Measurements from ENCODE around the gene DENND1C.

DENND1C gene

GRCh38 chr19:6476896-6477431 is 4.6 kb downstream of the DENND1C start:
- no peak for DNase-seq

DNA sequence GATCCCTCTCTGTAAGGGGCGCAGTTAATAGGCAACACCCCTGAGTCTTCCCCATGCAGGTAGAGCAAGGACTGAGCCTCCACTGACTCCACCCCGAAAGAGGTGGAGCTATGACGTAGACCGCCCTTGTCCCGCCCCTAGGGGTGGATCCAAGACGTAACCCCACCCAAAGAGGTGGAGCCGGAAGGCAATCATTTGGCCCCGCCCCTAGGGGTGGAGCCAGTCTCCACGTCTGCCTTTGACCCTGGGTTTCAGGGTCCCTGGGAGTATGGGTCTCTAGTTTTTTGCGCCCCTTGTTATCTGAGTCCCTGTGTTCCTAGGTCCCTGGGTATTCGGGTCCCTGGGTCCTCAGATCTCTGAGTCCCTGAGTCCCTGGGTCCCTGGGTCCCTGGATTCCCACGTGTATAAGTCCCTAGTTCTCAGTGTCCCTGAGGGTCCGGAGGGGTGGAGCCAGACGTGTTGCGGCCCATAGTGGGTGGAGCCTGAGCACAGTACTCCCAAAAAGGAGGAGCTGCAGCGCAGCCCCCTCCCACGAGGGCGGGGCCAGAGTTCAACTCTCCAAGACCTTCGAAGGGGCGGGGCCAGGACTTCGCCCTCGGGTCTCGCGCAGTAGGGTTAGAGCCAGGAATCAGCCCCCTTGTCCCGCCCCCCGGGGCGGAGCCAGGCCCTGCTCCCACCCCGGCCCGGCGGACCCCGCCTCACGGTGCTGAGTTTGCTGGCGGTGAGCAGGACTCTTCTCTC is 5.3 kb downstream of the DENND1C start:
- peak; percentile 84 for DNase-seq

- DNase-seq, result no peak
These were observed 6.1 kb downstream of the DENND1C start for GRCh38 chr19:6475321-6476108.

DNA sequence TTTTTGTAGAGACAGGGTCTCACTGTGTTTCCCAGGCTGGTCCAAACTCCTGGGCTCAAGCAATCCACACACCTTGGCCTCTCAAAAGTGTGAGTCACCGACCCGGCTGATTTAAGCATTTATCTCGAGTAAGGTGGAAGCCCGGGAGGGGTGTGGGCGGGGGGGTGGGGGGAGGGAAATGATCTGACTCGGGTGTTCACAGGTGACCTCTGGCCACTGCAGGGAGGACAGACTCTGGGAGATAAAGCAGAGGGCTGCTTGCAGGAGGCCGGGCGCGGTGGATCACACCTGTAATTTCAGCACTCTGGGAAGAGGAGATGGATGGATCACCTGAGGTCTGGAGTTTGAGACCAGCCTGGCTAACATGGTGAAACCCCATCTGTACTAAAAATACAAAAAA is 7.9 kb downstream of the DENND1C start:
- no peak for DNase-seq

GRCh38 chr19:6472713-6473112 is 8.9 kb downstream of the DENND1C start:
- no peak for DNase-seq

DNA sequence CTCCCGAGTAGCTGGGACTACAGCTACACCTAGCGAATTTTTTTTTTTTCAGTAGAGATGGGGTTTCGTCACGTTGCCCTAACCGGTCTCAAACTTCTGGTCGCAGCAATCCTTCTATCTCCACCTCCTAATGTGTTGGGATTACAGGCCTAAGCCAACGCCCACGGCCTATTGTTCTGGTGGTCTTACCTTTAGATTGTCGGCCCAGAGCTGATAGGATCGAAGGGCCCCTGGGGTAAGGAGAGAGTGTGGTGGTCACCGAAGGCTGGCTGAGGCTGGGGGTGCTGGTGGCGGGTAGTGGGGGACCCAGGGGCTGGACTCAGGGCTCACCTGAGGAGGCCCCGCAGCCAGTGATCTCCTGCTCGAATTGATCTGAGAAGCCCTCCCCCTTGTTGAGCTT is 10.5 kb downstream of the DENND1C start:
- no peak for DNase-seq

- no peak for DNase-seq
These were observed 11.4 kb downstream of the DENND1C start for GRCh38 chr19:6470173-6470572.

- no peak for DNase-seq
These were observed 14.2 kb downstream of the DENND1C start for GRCh38 chr19:6467384-6467783.

DNA sequence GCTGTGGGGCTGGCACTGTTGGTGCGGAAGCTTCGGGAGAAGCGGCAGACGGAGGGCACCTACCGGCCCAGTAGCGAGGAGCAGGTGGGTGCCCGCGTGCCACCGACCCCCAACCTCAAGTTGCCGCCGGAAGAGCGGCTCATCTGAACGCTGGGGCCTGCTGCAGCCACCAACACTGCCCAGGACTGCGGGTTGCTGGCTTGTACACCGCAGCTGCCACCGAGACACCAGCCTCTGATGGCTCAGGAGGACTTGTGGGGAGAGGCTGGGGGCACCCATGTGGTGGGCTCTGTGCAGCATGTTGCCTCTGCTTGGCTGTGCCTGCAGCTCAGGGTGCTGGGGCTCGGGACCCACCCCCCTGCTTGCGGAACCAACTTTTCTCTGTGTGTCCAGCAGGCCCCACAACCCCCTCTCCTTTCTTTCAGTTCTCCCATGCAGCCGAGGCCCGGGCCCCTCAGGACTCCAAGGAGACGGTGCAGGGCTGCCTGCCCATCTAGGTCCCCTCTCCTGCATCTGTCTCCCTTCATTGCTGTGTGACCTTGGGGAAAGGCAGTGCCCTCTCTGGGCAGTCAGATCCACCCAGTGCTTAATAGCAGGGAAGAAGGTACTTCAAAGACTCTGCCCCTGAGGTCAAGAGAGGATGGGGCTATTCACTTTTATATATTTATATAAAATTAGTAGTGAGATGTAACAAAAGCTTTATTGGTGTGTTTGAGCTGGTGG is 14.9 kb downstream of the DENND1C start:
- DNase-seq, result no peak

DNA sequence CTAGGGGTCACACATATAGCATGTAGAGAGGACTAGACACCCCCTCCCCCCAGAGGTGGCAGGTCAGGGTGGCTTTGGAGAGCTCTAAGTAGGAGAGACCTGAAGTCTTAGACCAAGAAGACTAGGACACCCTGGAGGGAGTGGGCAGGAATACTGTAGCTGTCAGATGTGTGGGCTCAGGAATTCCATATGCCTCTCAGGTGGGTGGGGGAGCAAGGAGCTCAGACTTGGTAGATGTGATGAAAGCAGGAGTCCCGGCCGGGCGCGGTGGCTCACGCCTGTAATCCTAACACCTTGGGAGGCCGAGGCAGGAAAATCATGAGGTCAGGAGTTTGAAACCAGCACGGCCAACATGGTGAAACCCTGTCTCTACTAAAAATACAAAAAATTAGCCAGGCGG is 15.9 kb downstream of the DENND1C start:
- no peak for DNase-seq

DNA sequence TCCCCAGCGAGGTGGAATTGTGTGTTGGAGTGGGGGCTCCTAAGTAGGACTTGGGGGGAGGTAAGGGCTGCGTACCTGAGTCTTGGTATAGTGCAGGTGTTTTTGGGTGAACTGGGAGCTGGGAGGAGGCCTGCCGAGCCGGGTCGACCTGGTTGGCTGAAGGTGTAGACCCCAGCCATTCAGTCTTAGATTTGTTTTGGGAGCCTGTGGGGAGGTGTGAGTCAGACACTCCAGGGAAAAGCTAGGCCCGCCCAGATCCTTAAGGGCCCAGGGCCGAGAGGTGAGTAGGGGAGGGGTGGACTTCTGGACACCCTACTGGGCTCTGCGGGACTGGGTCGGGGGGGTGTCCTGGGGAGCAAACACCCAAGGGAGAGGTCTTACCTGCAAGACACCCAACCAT is 16.6 kb downstream of the DENND1C start:
- DNase-seq, result no peak

GRCh38 chr19:6464070-6464873 is 17.3 kb downstream of the DENND1C start, which contains the start of gene CRB3:
TSS of gene CRB3 (plus strand) at chr19:6464271. CDS start at chr19:6464702, 431 bp downstream.
- peak; percentile 53 for DNase-seq

GRCh38 chr19:6460099-6460884 is 21.3 kb downstream of the DENND1C start:
- DNase-seq, result peak; percentile 99

GRCh38 chr19:6459262-6460098 is 22.1 kb downstream of the DENND1C start, which contains the start of gene SLC25A23:
TSS of gene SLC25A23 (minus strand) at chr19:6459792. CDS start at chr19:6459628, 164 bp downstream.
- DNase-seq, result peak; percentile 70

DNA sequence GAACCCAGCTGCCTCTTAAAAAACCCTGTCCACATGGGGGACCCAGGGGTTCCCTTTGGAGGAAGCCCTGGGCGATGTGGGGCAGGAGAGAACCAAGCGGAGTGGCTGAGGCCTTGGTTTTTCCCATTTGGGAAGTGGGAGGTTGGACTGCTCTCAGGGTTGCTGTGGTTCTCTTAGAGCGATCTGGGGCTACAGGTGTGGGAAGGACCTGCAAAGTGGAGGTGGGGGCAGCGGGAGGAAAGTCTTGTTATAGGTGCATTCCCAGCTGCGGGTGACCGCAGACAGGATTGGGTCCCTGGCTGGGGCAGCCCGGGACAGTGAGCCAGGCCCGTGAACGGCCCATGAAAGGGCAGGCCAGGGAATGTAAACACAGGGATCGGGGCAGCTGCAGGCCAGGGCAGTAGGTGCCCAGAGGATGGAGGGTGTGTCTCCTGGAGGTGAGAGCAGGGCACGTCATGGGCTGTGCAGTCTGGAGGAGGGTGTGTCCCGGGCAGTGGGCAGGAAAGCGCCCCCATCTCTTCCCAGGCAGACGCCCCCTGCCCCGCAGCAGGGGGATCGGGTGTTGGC is 22.8 kb downstream of the DENND1C start:
- DNase-seq, result no peak

DNA sequence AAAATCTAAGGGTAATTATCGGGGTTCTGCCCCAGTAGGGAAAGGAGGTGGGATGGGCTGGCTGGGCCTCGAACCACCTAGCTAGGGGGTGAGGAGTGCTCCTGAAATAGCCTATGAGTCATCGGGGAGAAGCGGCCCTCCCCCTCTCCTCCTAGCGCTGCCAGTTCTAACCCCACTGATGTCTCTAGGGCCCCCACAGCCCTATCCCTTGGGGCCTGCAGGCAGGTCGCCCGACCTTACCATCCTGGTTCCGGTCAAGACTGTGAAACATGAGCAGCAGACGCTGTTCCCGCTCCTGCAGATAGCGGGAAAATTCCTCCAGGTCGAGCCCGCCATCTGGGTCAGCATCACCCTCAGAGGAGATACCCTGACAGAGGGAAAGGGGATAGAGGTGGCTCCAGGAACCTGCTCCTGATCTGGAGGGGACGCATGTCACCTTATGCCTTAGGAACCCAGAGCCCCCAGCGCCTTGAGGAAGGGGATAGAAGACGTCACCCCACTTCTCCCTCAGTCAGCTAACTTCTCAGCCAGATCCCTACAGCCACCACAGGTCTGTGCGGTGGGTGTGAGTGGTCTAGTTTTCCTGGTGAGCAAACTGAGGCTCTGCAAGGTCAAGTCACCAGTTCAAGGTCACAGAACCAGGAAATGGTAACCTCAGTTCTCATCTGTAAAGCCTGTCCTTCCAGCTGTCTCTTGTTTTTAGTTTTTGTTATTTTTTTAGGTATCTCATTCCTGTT is 23.5 kb downstream of the DENND1C start:
- DNase-seq, result no peak

- no peak for DNase-seq
These were observed 25.7 kb downstream of the DENND1C start for GRCh38 chr19:6455924-6456323.

DNA sequence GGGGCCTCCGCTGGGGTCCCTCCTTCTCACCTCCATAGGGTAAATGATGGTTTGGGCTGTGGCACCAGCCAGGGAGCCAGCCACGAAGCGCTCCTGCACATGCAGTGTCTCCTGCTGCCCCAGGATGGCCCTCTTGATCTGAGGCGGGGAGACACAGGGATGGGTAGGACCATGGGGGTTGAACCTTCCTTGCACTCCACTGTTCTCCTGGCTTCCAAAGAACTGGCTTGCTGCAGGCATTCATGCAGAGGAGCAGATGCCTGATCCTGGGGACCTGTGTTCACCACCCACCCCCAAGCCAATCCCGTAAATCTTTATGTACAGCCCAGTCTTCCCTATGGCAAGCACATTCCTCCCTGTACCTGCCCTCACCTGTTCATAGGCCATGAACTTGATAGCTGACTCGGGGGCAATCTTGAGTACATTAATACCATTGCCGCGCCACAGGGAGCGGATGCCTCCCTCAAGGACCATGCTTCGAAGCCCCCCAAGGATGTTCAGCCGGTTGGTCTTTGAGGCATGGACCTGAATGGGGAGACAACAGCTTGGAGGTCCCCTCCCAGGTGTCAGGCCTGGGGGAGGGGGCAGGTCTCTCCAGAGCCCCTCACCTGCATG is 27.5 kb downstream of the DENND1C start:
- no peak for DNase-seq

DNA sequence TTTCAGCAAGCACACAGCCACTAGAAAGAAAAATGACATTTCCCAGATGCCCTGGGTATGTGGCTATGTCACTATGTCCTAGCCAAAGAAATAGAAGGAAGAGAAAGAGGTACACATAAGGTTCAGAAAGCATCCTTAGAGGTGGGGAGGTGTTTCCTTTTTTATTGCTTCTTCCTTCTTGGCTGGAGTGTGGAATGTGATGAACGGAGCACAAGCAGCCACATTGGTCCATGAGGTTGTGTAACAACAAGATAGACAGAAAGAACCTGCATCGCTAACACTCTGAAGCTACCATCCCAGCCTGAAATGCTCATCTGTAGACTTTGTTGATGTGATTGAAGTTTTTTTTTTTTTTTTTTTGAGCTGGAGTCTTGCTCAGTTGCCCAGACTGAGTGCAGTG is 28.7 kb downstream of the DENND1C start:
- no peak for DNase-seq
